Left lung (tissue), 10 donors: ENCODE data around the gene FADS6. TPM values are rescaled to one million over a fixed set of nuclear protein-coding genes. Genes with fewer than 3 reads are reported as not detected.

Source experiments
- ATAC-seq: fragments of 200-7000 bp; cut with Tn5 transposase; one replicate; pipeline ENCODE4 v1.9.1; 2020; ENCODE audit warnings: moderate library complexity
- DNase-seq, 4 donors: peaks; one replicate each; pipeline ENCODE4 v3.0.0-alpha.2; 2013 to 2020
- H3K27ac ChIP-seq, 2 donors: fragments of 200-600 bp; sonication (generic) in 1 of 2; one replicate each; pipeline versions ENCODE4 v1.5.0 to v1.8.0; 2020 to 2021
- H3K27me3 ChIP-seq, 2 donors: fragments of 200-600 bp; sonication (generic) in 1 of 2; one replicate each; pipeline versions ENCODE4 v1.5.0 to v1.8.0; 2020 to 2021
- H3K36me3 ChIP-seq, 2 donors: fragments of 200-600 bp; sonication (generic) in 1 of 2; one replicate each; pipeline versions ENCODE4 v1.5.0 to v1.8.0; 2020 to 2021
- H3K4me1 ChIP-seq, 2 donors: fragments of 200-600 bp; one replicate each; pipeline ENCODE4 v1.8.0; 2021
- H3K4me3 ChIP-seq, 2 donors: fragments of 200-600 bp; sonication (generic) in 1 of 2; one replicate each; pipeline versions ENCODE4 v1.5.0 to v1.8.0; 2020 to 2021; ENCODE audit warnings: mild to moderate bottlenecking in 1 of 2
- H3K9me3 ChIP-seq, 2 donors: fragments of 200-600 bp; sonication (generic) in 1 of 2; one replicate each; pipeline versions ENCODE4 v1.5.0 to v1.8.0; 2020 to 2021
- intact Hi-C, 2 donors: fragments of 100-400 bp; cut with DNase I; formaldehyde crosslinking; loops; one replicate each; pipeline versions ENCODE4 v1.11.2 to v1.14.2; 2022
- polyA plus RNA-seq, 6 donors: library from polyadenylated mRNA; unstranded; fragments of 120-200 nt; gene quantifications; one replicate each; pipeline ENCODE4 v1.2.1, GENCODE V29; 2013; ENCODE audit not compliant: insufficient read length in 6 of 6
- total RNA-seq, 2 donors: library from RNA; stranded (reverse); fragmentation: NEBNext Ultra II Directional; extraction: Animal tissue kit (Norgen Biotek cat#: 25700); gene quantifications; one replicate each; pipeline ENCODE4 v1.2.1, GENCODE V29; 2021
- TF ChIP-seq, protein P1 (sequence below), 2 donors: fragments of 200-600 bp; sonication (generic) in 1 of 2; IDR thresholded peaks; one replicate each; pipeline versions ENCODE4 v1.5.0 to v1.8.0; 2021; ENCODE audit warnings: antibody characterized with exemption in 2 of 2
- donor health status: DM: no; HTN: yes; CAD: no.
- donor health status: DM: no; HTN: no; CAD: no.

FADS6 gene
- total and polyA plus RNA-seq, 8 donors, result 0.07 to 0.28 (median 0.15) TPM; not detected in 3

DNA sequence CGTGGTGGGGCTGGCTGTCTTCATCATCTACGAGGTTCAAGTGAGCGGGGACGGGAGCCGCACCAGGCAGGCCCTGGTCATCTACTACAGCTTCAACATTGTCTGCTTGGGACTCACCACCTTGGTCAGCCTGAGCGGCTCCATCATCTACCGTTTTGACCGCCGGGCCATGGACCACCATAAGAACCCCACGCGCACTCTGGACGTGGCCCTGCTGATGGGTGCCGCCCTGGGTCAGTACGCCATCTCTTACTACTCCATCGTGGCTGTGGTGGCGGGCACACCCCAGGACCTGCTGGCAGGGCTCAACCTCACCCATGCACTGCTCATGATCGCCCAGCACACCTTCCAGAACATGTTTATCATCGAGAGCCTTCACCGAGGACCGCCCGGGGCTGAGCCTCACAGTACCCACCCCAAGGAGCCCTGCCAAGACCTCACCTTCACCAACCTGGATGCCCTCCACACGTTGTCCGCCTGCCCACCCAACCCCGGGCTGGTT, 37.2 kb upstream of the FADS6 start:
- intact Hi-C loops, result no loop called here
- no peaks in the 10 kb centered on the region for H3K36me3 ChIP-seq
- H3K4me1 ChIP-seq, result no peaks in the 10 kb centered on the region
- ATAC-seq, result no peak
- H3K27ac ChIP-seq, result no peak overlapping the region
- H3K9me3 ChIP-seq, result no peaks in the 10 kb centered on the region
- DNase-seq, result no peak
- TF ChIP-seq, protein P1, sequence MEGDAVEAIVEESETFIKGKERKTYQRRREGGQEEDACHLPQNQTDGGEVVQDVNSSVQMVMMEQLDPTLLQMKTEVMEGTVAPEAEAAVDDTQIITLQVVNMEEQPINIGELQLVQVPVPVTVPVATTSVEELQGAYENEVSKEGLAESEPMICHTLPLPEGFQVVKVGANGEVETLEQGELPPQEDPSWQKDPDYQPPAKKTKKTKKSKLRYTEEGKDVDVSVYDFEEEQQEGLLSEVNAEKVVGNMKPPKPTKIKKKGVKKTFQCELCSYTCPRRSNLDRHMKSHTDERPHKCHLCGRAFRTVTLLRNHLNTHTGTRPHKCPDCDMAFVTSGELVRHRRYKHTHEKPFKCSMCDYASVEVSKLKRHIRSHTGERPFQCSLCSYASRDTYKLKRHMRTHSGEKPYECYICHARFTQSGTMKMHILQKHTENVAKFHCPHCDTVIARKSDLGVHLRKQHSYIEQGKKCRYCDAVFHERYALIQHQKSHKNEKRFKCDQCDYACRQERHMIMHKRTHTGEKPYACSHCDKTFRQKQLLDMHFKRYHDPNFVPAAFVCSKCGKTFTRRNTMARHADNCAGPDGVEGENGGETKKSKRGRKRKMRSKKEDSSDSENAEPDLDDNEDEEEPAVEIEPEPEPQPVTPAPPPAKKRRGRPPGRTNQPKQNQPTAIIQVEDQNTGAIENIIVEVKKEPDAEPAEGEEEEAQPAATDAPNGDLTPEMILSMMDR (IDR thresholded peaks at IDR 0.05), result no peak
- H3K27me3 ChIP-seq, result peaks cover 28 to 93% of the 10 kb centered on the region in 2 donors
- no peak overlapping the region for H3K4me3 ChIP-seq

GRCh38 chr17:74928786-74929185, 35.4 kb upstream of the FADS6 start:
- peaks cover 6 to 10% of the 10 kb centered on the region in 2 donors for H3K4me1 ChIP-seq
- no peak overlapping the region for H3K27ac ChIP-seq
- TF ChIP-seq, protein P1 (IDR thresholded peaks at IDR 0.05), result no peak
- intact Hi-C loops, result no loop called here
- H3K36me3 ChIP-seq, result no peaks in the 10 kb centered on the region
- H3K4me3 ChIP-seq, result no peak overlapping the region
- ATAC-seq (no peak), DNase-seq (no peak)
- H3K27me3 ChIP-seq, result peaks cover 32 to 93% of the 10 kb centered on the region in 2 donors
- H3K9me3 ChIP-seq, result no peaks in the 10 kb centered on the region

GRCh38 chr17:74925242-74925641, 31.8 kb upstream of the FADS6 start:
- H3K4me3 ChIP-seq, result no peak overlapping the region
- H3K27ac ChIP-seq, result no peak overlapping the region
- H3K36me3 ChIP-seq, result no peaks in the 10 kb centered on the region
- peaks cover 53 to 93% of the 10 kb centered on the region in 2 donors for H3K27me3 ChIP-seq
- peaks cover 16 to 23% of the 10 kb centered on the region in 2 donors for H3K4me1 ChIP-seq
- DNase-seq (no peak), ATAC-seq (no peak)
- intact Hi-C loops, result no loop called here
- TF ChIP-seq, protein P1 (IDR thresholded peaks at IDR 0.05), result no peak
- no peaks in the 10 kb centered on the region for H3K9me3 ChIP-seq

DNA sequence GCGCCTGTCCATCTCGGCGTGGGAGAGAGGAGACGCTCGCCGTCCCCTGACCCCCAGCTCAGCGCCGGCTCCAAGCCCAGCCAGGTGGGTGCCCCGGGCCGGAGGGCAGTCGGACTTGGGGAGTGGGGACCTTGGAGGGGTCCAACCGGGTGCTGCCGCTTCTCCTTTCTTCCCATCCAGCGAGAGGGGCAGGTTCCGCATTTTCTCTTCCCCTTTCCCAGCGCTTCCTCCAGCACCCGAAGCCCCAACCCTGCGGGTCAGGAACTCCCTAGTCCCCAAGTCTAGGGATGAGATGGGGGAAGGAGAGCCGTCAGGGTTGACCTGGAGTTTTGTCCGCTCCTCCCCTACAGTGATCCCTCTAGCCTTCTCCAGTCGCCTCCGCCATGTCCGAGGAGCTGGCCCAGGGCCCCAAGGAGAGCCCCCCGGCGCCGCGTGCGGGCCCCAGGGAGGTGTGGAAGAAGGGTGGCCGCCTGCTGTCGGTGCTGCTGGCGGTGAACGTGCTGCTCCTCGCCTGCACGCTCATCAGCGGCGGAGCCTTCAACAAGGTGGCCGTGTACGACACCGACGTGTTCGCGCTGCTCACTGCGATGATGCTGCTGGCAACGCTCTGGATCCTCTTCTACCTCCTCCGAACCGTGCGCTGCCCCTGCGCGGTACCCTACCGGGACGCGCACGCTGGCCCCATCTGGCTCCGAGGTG, 31.0 kb upstream of the FADS6 start, which contains the start of gene OTOP2:
Gene OTOP2 (plus strand): TSS at position 24 of the 699 bp plus-strand sequence. CDS start 360 bp downstream, at position 384.
- Histone ChIP-seq H3K4me1 (peaks cover 16 to 23% of the 10 kb centered on the region in 2 donors), H3K4me3 (peak within 1 kb of the TSS; percentile 17 to 21), H3K9me3 (no peaks in the 10 kb centered on the region), H3K36me3 (no peaks in the 10 kb centered on the region), H3K27me3 (peaks cover 53 to 94% of the 10 kb centered on the region in 2 donors), H3K27ac (no peak within 1 kb of the TSS)
- ATAC-seq (peak; percentile 49), DNase-seq (peak in 2 of 4 donors; percentile 74 to 83)
- TF ChIP-seq, protein P1 (IDR thresholded peaks at IDR 0.05), result no peak
- intact Hi-C loops, result no loop called here

- Histone ChIP-seq H3K9me3 (no peaks in the 10 kb centered on the region), H3K36me3 (no peaks in the 10 kb centered on the region), H3K27me3 (peaks cover 53 to 100% of the 10 kb centered on the region in 2 donors), H3K4me3 (peak overlapping the region; percentile 17 to 21), H3K4me1 (peaks cover 16 to 23% of the 10 kb centered on the region in 2 donors), H3K27ac (no peak overlapping the region)
- intact Hi-C loops, result no loop called here
- TF ChIP-seq, protein P1 (IDR thresholded peaks at IDR 0.05), result peak; percentile 80 to 92
- ATAC-seq (peak; percentile 86), DNase-seq (peak in 3 of 4 donors; percentile 53 to 96 (median 78))
Measured at GRCh38 chr17:74923538-74924249, 30.3 kb upstream of the FADS6 start.
